Heart left ventricle (tissue), 16 donors: ENCODE results near the gene MAP3K5. TPM values are rescaled to one million over a fixed set of nuclear protein-coding genes. Genes with fewer than 3 reads are reported as not detected.

Experiments used
- ATAC-seq, 4 donors: fragments of 200-7000 bp; cut with Tn5 transposase; one replicate each; pipeline ENCODE4 v1.9.1; 2020 to 2022; ENCODE audit warnings: moderate library complexity in 4 of 4, mild to moderate bottlenecking in 3 of 4, moderate number of reproducible peaks in 1 of 4
- DNase-seq, 5 donors: peaks; one replicate each; pipeline ENCODE4 v3.0.0-alpha.2; 2020
- H3K27ac ChIP-seq, 12 donors: fragments of 200-600 bp; sonication (generic) in 4 of 12; one replicate each; pipeline versions ENCODE4 v1.5.0 to v1.8.0; 2016 to 2022; ENCODE audit warnings: mild to moderate bottlenecking in 2 of 12
- H3K27me3 ChIP-seq, 9 donors: fragments of 200-600 bp; sonication (generic) in 2 of 9; one replicate each; pipeline versions ENCODE4 v1.5.1 to v1.8.0; 2016 to 2022; ENCODE audit warnings: mild to moderate bottlenecking in 3 of 9
- H3K36me3 ChIP-seq, 9 donors: fragments of 200-600 bp; sonication (generic) in 2 of 9; one replicate each; pipeline versions ENCODE4 v1.5.0 to v1.8.0; 2018 to 2022; ENCODE audit warnings: mild to moderate bottlenecking in 2 of 9
- H3K4me1 ChIP-seq, 12 donors: fragments of 200-600 bp; sonication (generic) in 4 of 12; one replicate each; pipeline versions ENCODE4 v1.5.0 to v1.8.0; 2016 to 2022; ENCODE audit warnings: mild to moderate bottlenecking in 3 of 12
- H3K4me3 ChIP-seq, 12 donors: fragments of 200-600 bp; sonication (generic) in 4 of 12; one replicate each; pipeline versions ENCODE4 v1.5.0 to v1.8.0; 2017 to 2022; ENCODE audit warnings: mild to moderate bottlenecking in 9 of 12, moderate library complexity in 4 of 12
- H3K9me3 ChIP-seq, 12 donors: fragments of 200-600 bp; sonication (generic) in 4 of 12; one replicate each; pipeline versions ENCODE4 v1.5.0 to v1.8.0; 2016 to 2022; ENCODE audit warnings: mild to moderate bottlenecking in 1 of 12
- POLR2A ChIP-seq, 2 donors: fragments of 450-650 bp; IDR thresholded peaks; one replicate each; pipeline ENCODE4 v1.6.1; 2017; ENCODE audit warnings: antibody characterized with exemption in 2 of 2, mild to moderate bottlenecking in 2 of 2, moderate library complexity in 2 of 2
- WGBS, 4 donors: extraction: QIAGEN DNeasy Blood & Tissue Kit in 2 of 4; methylation state at CpG; one replicate each; pipeline versions ENCODE4 v1.1.5 to v1.1.7; 2013 to 2018; 5-methylcytosine and 5-hydroxymethylcytosine counted together
- intact Hi-C, 10 donors: fragments of 100-400 bp; cut with DNase I; formaldehyde crosslinking; loops; one replicate each; pipeline versions ENCODE4 v1.11.1 to v1.14.2; 2022
- polyA plus RNA-seq, 2 donors: library from polyadenylated mRNA; stranded (reverse); fragments of 200-250 nt; gene quantifications; one replicate each; pipeline ENCODE4 v1.2.3, GENCODE V29; 2013
- total RNA-seq, 9 donors: library from RNA; depleted of rRNA in 2 of 9; stranded (reverse); fragments of >200 nt in 2 of 9; fragmentation: NEBNext Ultra II Directional in 3 of 9; extraction: Animal tissue kit (Norgen Biotek cat#: 25700) in 3 of 9; gene quantifications; one replicate each; pipeline versions ENCODE4 v1.1.0 to v1.2.4, GENCODE V29; 2016 to 2023
- TF ChIP-seq, protein P1 (sequence below), 12 donors: fragments of 200-600 bp; sonication (generic) in 4 of 12; IDR thresholded peaks; one replicate each; pipeline versions ENCODE4 v1.5.0 to v1.8.0; 2018 to 2022; ENCODE audit warnings: antibody characterized with exemption in 12 of 12, mild to moderate bottlenecking in 5 of 12
- donor health status: ischemic (EF 13 %, LVEDD 7.1; RV severe dilation, severe dysfunction).
- donor health status: healthy with polysubstance abuse.
- donor health status: DM: no; HTN: yes; CAD: no.
- donor health status: DM: no; HTN: no; CAD: no.
- donor health status: ischemic (EF 25% LVEDD 6.9; RV normal size, moderate dysfunction).
- donor health status: ischemic (EF 25% LVEDD 5.7; RV mildly dilated, moderate dysfunction).
- donor health status: healthy.
- donor health status: DM: yes; HTN: yes; CAD: no.
- donor health status: ischemic (EF 35%, LVEDD 5.7; RV mildly dilated, moderate dysfunction).
- donor health status: nonischemic (EF 11% LVEDD 7.7; RV severe dilation, severe dysfunction).
- donor health status: DM: yes; HTN: yes; CAD: no.
- donor health status: PGD.
- donor health status: ischemic (EF 29% LVEDD 5.4; RV normal size, mild dysfunction).
- donor health status: nonischemic (EF 23%, LVEDD 6.1; RV moderate dilation, normal function).

MAP3K5 gene
- total and polyA plus RNA-seq, 11 donors: 7.1 to 34.1 (median 27.8) TPM

GRCh38 chr6:136668571-136668970, 123.7 kb downstream of the MAP3K5 start:
- 74 to 85% (median 82%) methylated on average over 3 of the region's 3 CpGs for WGBS, 4 donors
- H3K4me3 ChIP-seq: no peak overlapping the region
- no peak for TF ChIP-seq POLR2A (IDR thresholded peaks at IDR 0.05)
- TF ChIP-seq, protein P1, sequence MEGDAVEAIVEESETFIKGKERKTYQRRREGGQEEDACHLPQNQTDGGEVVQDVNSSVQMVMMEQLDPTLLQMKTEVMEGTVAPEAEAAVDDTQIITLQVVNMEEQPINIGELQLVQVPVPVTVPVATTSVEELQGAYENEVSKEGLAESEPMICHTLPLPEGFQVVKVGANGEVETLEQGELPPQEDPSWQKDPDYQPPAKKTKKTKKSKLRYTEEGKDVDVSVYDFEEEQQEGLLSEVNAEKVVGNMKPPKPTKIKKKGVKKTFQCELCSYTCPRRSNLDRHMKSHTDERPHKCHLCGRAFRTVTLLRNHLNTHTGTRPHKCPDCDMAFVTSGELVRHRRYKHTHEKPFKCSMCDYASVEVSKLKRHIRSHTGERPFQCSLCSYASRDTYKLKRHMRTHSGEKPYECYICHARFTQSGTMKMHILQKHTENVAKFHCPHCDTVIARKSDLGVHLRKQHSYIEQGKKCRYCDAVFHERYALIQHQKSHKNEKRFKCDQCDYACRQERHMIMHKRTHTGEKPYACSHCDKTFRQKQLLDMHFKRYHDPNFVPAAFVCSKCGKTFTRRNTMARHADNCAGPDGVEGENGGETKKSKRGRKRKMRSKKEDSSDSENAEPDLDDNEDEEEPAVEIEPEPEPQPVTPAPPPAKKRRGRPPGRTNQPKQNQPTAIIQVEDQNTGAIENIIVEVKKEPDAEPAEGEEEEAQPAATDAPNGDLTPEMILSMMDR (IDR thresholded peaks at IDR 0.05): no peak
- peaks cover 0 to 11% (median 2%) of the 10 kb centered on the region in 12 donors for H3K4me1 ChIP-seq
- intact Hi-C loops: no loop called here
- ATAC-seq (no peak), DNase-seq (no peak)
- no peaks in the 10 kb centered on the region for H3K27me3 ChIP-seq
- H3K36me3 ChIP-seq: peaks cover 0 to 30% (median 14%) of the 10 kb centered on the region in 9 donors
- H3K9me3 ChIP-seq: no peaks in the 10 kb centered on the region
- H3K27ac ChIP-seq: no peak overlapping the region

- peaks cover 0 to 11% (median 2%) of the 10 kb centered on the region in 12 donors for H3K4me1 ChIP-seq
- no peak for ATAC-seq
These were observed 126.2 kb downstream of the MAP3K5 start for GRCh38 chr6:136666041-136666440.

GRCh38 chr6:136662347-136663237, 129.7 kb downstream of the MAP3K5 start:
- Histone ChIP-seq H3K9me3 (no peaks in the 10 kb centered on the region), H3K27ac (no peak overlapping the region), H3K27me3 (no peaks in the 10 kb centered on the region), H3K4me1 (no peaks in the 10 kb centered on the region), H3K4me3 (no peak overlapping the region), H3K36me3 (peaks cover 0 to 37% (median 17%) of the 10 kb centered on the region in 9 donors)
- TF ChIP-seq, protein P1 (IDR thresholded peaks at IDR 0.05): no peak
- no peak for TF ChIP-seq POLR2A (IDR thresholded peaks at IDR 0.05)
- no peak for ATAC-seq
- intact Hi-C loops: no loop called here
- DNase-seq: no peak
- 80 to 86% (median 83%) methylated on average over 3 of the region's 3 CpGs for WGBS, 4 donors

More at GRCh38 chr6:136666041-136666440, 126.2 kb downstream of the MAP3K5 start:
- Histone ChIP-seq H3K27ac (no peak overlapping the region), H3K27me3 (no peaks in the 10 kb centered on the region), H3K9me3 (no peaks in the 10 kb centered on the region), H3K36me3 (peaks cover 0 to 30% (median 14%) of the 10 kb centered on the region in 9 donors), H3K4me3 (no peak overlapping the region)
- intact Hi-C loops: no loop called here
- TF ChIP-seq, protein P1 (IDR thresholded peaks at IDR 0.05): no peak
- TF ChIP-seq POLR2A (IDR thresholded peaks at IDR 0.05): no peak
- DNase-seq: no peak
- 92 to 98% (median 97%) methylated on average over 1 of the region's 1 CpG for WGBS, 4 donors

DNA sequence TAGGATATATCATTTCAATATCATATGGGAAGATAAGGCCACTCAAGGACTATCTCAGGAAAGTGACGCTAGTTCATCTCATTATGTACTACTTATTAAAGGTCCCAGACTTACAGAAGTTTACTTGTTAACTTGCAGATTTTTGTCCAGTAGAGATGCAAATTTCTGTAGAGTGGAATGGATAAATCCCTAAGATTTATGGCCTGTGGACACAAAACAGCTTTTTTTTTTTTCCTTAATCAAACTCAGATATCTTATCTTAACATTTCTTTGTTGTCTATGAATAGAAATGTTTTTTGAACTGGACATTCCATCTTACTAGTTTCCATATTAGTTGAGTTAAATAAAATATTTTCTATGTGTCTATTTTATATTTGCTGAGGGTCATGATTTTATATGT, 131.6 kb downstream of the MAP3K5 start:
- Histone ChIP-seq H3K9me3 (no peaks in the 10 kb centered on the region), H3K27ac (no peak overlapping the region), H3K36me3 (peaks cover 0 to 46% (median 31%) of the 10 kb centered on the region in 9 donors), H3K4me3 (no peak overlapping the region), H3K4me1 (no peaks in the 10 kb centered on the region), H3K27me3 (no peaks in the 10 kb centered on the region)
- intact Hi-C loops: no loop called here
- TF ChIP-seq, protein P1 (IDR thresholded peaks at IDR 0.05): no peak
- TF ChIP-seq POLR2A (IDR thresholded peaks at IDR 0.05): no peak
- WGBS, 4 donors: 92 to 98% (median 95%) methylated on average over 1 of the region's 1 CpG
- no peak for DNase-seq
- no peak for ATAC-seq
